HG03097 (cell line): Measurements from ENCODE around the gene CBFB.

Experiments used
- ATAC-seq: cut with Tn5 transposase; IDR thresholded peaks from one replicate; pipeline ENCODE4 v1.9.1; 2021; ENCODE audit not compliant: unreplicated experiment, low FRiP score

The CBFB gene

DNA sequence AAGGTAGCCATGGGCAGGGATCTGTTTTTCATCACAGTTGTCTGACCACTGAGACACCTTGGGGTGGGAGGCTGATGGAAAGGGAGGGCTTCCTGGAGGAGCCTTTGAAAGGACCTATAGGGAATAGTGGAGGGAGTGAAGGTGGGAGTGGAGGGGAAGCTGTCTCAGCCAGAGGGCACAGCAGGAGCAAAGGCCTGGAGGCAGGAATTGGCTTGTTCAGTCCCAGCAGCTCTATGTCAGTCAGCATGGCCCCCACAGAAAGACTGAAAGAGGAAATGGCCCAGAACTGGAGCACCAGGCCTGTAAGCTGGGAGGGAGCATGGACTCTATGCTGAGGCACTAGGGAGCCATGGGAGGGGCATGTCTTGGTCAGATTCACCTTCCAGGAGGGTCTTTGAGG, 12.8 kb upstream of the CBFB start:
- ATAC-seq, result no peak

DNA sequence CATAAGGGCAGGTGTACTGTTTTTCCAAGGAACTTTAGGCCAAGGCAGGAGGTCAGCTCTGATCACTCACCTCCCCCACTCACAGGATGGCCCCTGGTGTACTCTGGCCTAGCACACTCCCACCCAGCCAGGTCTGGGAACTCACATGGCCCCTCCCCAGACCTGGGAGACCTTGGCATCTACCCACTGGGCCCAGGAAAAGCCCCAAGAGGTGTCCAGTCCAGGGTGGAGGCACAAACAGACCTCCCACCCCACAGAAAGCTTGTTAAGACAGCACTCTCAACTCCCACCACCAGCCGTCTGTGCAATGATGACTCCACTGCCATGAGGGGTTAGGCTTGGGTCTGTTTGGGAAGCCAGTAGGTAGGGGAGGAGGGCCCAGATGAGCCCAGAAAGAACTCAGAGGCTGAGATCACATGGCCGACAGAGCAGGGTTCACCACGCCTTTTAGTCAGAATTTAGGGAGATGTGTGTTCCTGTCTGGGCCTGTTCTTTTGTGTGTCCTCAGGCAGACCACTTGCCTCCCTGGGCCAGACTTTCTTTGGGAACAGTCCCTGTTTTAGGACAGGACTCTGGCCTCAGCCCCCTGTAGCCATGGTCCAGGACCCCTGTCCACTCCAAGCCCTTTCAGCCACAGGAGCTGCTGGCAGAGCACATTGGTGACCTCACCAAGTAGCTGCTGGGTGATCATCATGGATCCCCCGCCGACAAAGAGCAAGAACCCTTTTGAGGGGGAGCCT, 12.1 kb upstream of the CBFB start:
- no peak for ATAC-seq

DNA sequence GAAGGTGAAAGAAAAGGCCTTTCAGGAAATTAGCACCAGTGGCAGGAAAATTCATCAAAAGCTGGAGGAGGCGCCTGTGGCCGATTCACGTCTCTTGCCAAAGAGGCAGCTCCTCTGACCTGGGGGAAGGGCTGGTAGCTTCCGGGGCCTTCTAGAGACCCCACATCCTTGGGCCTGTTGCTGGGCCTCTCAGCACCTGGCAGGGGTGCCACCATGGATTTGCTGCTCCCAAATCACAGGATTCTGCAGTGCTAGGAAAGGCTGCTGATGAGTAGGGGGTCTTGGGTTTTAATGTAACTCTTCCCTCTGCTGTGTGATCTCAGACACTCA, 11.6 kb upstream of the CBFB start:
- ATAC-seq, result no peak

DNA sequence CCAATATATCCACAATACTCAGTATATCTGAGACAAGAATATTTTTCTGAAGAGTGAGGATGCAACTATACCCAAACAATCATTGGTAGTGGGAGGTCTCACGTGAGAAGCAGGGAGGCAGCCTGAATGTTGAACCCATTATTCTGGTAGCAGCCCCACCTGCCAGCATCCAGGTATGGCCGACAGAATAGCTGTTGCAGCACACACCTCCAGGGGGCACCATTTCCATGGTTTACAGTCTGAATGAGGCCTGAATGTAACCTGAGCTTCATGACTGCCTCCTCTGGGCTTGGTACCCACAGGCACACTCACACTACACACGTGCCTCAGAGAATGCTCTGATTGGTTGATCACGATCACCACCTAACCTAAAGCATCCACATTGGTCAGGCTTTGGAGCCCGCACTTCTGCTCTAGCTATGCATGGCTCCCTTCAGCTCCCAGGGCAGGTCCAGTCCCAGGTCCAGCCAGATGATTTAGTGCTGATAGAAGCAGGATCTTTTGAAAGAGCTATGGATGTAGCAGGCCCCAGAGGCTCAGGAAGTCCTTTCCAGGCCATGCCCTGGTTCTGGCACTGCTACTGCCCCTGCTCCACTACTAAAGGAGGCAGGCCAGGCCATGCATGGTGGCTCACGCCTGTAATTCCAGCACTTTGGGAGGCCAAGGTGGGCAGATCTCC, 11.0 kb upstream of the CBFB start:
- ATAC-seq, result peak; percentile 82

DNA sequence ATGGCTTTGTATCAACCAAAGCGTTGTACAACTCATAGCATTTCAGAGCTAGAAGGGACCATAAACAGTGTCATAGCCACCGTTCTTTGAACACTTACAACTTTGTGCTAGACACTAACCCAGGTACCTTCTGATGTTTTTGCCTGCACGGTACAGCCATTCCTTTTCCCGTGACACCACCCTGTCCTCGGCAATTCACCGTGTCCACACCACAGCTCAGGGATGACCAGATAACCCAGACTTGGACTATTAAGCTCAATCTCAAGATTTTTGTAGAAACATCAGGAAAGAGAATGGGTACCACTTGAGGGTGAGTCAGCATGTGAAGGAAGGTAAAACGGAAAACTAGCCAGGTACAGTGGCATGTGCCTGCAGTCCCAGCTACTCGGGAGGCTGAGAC, 9.8 kb upstream of the CBFB start:
- no peak for ATAC-seq

DNA sequence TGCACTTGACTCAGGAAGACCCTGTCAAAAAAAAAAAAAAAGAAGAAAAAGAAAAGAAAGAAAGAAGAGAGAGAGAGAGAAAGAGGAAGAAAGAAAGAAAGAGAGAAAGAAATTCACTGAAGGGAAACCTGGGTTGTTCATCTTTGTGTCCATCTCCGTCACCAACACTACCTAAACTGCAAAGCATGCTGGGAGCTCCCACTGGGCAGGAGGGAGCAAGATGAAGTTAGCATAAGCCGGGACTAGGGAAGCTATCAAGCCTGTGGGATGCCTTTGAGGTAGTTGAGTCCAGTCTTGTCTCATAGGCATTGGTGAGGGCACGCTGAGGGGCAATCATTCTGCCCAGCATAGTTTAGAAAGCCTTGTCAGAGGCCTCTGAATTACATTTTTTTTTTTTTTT, 7.6 kb upstream of the CBFB start:
- no peak for ATAC-seq

DNA sequence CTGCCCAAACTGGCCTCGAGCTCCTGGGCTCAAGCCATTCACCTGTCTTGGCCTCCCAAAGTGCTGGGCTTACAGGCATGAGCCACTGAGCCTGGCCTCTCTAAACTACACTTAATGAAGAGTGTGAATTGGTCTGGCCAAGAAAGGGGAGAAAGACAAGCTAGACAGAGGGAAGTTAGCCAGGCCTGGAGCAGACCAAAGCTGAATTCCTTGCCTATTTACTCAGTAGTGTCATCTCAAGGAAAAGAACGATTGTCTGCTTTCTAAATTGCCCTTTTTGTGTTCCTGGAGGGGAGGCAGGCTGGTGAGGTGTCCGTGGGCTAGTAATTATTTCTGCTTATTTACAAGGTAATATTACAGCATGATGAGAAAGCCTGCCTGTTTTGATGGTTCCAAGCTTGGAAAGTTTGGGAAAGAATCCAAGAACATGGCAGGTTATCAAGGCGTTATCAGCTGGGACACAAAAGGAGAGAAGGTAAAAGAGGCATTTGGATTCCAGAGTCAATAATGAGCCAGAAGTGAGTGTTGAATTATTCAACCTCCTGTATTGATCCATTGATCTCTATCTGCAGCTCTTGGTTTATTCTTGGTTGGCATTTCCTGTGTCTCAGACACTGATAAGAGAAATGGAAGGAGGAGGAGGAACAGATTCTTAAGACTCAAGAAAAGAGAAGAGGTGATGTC, 6.3 kb upstream of the CBFB start:
- no peak for ATAC-seq

DNA sequence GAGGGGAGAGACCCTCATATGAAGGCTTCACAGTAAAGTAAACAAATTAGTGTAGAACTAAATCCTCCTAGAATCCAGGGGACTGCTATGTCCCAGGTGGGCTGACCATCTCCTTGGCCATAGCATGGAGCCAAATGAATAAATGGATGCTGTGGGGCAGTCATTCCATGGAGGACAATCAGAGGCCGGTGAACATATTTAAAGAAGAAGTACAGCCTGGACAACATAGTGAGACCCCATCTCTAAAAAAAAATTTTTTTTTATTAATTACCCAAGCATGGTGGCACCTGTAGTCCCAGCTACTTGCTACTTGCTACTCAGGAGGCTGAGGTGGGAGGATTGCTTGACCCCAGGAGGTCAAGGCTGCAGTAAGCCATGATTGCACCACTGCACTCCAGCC, 5.3 kb upstream of the CBFB start:
- ATAC-seq, result no peak

DNA sequence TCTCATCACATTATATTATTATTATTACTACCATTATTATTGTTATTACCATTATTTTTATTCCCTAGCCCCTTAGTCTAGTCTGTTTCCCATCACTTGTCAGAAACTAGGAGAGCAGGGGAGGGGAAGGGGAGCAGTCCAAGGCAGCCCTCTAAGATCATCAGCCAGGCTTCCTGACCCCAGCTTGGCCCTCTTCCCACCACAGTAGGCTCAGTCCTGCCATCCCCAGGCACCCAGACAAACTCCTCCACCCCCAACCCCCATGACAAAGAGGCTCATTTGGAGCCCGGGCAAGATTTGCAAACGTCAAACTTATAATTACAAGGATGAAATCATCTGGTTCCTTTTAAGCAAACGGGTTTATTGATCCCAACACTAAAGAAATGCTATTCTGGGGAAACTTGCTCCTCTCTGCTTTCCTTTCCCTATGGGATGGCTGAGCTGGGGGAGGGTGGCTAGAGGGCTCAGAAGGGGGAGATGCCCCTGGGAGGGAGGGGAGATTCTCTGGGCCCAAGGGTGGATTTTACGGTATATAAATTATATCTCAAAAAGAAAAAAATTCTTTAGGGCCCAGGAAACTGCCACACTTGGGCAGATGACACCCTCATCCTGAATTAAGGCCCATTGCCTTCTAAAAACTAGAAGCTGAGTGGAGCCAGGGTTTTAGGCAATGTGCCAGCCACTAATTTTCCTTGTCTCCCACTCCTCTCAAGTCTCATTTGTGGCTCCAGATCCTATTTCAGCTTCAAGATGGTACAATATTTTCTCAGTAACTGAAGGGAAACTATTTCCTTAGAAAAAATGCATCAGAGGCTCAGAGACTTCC, 4.4 kb upstream of the CBFB start:
- ATAC-seq, result no peak

DNA sequence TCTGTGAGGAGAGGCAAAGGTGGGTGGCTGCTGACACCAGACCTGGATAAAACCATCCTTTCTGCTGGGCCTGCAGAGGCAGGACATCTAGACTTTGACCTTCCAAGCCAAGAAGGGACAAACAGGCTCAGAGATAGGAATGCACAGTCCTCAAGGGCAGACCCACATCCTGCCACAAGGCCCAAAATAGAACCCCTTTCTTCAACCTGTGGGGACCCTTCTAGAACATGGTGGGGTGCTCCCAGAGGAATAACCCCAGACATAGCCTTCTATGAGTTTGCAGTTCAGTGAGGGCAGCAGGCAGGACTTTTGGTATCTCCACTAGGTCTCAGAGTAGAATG, 3.8 kb upstream of the CBFB start:
- no peak for ATAC-seq

DNA sequence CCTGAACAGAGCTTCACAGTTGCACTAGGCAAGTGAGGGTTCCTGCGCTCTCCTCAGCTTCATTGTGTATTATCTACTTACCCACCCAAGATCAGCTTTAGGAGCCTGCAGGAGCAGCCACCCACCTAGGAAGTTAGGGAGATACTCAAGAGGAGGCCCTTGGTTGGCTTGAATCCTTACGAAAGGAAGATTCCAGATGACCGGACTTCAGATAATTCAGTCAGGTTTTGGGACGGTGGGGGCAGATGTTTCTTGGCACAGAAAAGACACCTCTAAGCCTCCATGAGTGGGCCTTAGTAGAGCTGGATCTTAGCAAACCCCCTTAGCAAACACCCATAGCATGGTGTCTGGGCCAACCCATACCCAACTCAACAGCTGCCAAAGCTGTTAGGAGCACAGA, 2.4 kb upstream of the CBFB start:
- no peak for ATAC-seq

DNA sequence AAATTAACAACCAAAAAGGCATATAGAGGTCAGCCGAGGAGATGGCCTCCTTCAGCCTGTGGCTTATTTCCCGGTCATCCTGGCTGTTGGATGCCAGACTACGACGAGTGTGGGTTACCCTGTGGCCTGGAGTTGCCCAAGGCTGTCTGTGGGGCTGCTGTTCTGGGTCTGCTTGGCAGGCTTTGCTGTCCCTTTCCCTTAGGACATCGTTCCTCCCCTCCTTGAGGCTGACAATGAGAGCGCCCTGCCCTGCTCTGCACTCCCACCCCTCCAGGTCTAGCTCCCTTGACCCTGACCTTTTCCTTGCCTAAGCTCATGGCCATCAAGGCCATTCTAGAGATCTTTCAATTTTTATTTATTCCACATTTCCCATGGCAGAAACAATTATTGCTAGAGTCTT, 1.9 kb upstream of the CBFB start:
- no peak for ATAC-seq

DNA sequence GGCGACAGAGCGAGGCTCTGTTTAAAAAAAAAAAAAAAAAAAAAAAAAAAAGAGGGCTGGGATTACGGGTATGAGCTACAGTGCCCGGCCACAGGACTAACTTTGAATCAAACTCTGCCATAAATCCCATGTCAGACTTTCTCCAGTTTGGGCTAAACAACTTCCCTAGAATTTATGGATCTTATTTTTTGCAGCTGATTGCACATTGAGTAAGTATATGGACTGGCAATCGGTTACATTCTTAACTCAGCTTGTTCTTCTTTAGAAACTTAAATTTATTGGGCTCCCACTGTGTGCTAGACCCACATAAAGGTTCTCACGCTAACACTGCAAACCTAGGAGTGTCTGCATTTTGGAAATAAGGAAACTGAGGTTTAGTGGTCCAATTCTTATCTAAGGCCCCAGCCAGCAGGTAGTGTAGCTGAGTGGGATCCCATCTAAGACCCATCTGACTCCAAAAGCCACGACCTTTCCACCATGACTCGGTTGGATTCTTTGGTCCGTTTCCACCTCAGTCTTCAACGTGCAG, 718 bp upstream of the CBFB start:
- peak; percentile 2 for ATAC-seq

DNA sequence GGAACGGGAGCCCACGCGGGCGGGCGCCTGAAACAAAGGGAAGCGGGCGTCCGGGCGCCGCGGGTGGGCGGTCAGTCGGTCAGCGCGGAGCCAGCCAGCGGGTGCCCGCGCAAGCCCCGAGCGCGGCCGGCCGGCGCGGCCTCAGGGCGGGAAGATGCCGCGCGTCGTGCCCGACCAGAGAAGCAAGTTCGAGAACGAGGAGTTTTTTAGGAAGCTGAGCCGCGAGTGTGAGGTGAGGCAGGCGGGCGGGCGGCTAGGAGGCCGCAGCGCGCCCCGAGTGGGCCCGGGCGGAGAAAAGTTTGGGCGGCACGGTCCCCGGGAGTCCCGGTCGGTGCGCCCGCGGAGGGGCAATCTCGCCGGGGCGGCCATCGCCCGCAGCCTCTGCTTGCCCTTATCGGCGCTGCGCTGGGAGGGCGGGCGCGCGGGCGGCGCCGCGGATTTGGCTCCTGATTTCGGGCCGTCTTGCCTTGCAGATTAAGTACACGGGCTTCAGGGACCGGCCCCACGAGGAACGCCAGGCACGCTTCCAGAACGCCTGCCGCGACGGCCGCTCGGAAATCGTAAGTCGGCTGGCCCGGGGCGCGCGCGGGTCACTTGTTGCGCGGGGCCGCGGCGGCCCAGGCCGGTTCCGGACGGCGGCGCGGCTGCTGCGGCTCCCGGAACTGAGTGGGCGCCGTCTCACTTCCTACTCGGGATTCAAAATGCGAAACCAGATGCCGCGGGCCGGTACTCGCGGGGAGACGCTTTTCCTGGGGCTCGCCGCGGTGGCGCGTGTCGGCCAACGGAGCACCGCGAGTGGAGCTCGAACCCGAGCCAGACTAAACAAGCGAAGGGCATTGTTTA, 526 bp downstream of the CBFB start:
- peak; percentile 29 for ATAC-seq

DNA sequence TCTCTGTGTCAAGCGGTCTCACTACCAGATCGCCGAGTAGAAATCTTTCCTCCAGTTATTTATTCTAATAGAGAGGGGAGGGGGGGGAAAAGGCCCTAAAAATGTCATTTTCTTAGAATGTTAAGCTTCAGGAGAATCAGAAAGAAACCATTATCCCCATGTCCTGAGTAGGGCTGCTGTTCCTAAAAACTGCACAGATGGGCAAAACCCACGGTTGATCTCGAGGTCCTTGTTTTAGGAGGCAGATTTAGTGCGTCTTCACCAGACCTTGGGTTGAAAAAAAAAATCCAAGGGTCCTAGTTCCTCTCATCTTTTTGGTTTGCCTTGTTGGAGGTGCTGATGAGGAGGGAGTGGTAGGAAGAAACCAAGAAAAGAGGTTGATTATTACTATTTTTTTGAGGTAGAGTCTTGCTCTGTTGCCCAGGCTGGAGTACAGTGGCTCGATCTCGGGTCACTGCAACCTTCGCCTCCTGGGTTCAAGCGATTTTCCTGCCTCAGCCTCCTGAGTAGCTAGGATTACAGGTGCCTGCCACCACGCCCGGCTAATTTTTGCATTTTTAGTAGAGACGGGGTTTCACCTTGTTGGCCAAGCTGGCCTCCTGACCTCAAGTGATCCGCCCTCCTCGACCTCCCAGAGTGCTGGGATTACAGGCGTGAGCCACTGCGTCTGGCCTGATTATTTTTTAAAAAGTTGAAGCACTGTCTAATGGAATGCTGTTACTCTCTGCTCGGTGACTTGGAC, 1.4 kb downstream of the CBFB start:
- no peak for ATAC-seq

DNA sequence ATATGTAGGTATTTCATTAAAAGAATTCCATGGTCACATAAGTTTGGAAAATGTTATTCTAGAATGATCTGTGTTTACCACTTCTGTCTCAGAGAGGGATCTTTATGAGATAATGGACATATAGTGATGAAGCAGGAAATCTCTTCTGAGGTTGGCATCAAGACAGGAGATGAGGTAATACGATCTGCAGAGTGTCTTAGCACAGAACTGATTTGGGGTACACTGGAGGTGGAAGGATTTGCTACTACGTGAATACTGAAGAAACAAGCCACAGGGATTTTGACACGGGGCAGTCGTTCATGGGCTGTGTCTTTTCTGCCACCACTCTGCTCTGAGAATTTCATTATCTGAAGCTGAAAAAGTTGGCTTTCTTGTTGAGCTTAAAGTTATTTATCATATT, 5.5 kb downstream of the CBFB start:
- no peak for ATAC-seq

DNA sequence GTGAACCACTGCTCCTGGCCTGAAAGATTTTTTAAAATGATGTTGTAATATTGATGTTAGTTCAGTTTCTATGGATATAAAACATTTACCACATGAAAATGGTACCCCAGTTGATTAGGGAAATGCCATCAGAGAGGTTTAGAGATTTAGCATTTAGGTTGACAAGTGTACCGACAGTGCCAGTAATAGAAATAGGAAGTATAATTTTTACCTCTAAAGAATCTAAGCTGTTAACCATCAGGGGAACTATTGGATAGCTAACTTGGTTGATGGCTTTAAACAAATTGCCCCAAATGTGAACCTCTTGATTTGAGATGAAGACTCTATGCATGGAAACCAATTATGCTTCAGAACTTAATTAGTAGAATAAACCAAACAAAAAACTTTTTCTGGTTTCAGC, 6.4 kb downstream of the CBFB start:
- ATAC-seq, result no peak

DNA sequence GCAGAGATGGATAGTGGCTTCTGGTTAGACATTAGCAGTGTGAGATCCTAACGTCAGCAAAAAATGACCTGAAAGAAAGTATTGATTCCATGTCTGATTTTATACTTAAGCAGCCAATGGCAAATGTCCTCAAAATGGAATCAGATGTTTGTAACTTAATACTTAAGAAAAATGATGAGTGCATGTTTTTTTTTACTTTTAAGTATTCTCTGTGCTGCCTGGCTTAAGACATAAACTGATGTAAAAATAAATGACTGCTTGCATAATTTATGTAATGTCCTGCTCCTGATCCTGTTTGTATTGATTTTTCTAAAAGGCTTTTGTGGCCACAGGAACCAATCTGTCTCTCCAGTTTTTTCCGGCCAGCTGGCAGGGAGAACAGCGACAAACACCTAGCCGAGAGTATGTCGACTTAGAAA, 7.4 kb downstream of the CBFB start:
- no peak for ATAC-seq

DNA sequence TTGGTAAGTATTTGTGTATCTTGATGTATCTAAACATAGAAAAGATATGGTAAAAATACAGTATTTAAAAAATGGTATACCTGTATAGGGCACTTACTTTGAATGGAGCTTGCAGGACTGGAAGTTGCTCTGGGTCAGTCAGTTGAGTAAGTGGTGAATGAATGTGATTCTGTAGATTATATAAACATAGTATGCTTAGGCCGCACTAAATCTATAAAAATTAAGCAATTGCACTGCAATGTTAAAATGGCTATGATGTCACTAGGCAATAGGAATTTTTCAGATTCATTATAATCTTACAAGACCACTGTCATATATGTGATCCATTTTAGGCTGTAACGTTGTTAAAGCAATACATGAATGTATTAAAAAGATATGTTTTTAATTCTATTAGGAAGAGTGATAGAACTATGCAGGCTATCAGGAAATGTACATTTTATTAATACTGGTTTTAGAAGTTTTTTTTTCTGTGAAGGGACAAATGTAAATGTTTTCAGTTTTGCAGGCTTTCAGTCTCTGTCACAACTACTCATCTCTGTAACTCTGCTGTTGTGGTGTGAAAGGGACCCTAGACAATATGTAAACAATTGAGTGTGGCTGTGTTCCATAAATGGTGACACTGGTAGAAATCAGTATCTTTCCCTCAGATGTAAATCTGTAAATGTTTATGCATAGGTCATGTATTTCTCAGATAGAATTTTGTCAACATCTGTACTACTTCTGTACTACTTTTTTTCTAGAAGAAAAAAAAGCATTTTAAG, 10.5 kb downstream of the CBFB start:
- ATAC-seq, result no peak
